Renal cortex interstitium (tissue), 11 donors: Measurements from ENCODE around the gene FAXC. TPM values are rescaled to one million over a fixed set of nuclear protein-coding genes. Genes with fewer than 3 reads are reported as not detected.
"Not testable (repeated sequence)": the region's sequence is repeated elsewhere in the genome, so short reads cannot be mapped to it uniquely, and the experiment has no call there.

Experiments used
- DNase-seq, 11 donors: peaks; one replicate each; pipeline ENCODE4 v3.0.0-alpha.2; 2013; ENCODE audit warnings: low read depth in 9 of 11, low spot score in 4 of 11; ENCODE audit errors: extremely low read depth in 1 of 11
- polyA plus RNA-seq, 3 donors: library from polyadenylated mRNA; unstranded; fragments of 120-200 nt; gene quantifications; one replicate each; pipeline ENCODE4 v1.2.1, GENCODE V29; 2013; ENCODE audit not compliant: insufficient read length in 3 of 3

Gene FAXC
- polyA plus RNA-seq, 3 donors: 4.3 to 5.1 (median 5.1) TPM

- no peak for DNase-seq
Measured at GRCh38 chr6:99347804-99348203, 1.7 kb downstream of the FAXC start.

DNA sequence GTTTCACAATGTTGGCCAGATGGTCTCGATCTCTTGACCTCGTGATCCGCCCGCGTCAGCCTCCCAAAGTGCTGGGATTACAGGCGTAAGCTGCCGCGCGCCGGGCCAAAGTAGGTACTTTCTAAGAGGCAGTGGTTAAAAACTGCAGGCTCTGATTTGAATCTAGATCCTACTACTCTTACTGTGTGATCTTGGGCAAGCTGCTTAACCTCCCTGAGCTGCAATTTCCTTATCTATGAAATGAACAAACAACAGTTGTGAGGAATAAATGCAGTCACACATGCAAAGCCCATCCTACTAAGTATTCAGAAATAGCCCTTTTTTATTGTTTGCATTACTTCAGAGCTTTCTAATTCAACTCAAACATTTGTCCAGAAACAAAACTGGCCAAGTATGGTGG lies 2.9 kb downstream of the FAXC start:
- DNase-seq: no peak

DNA sequence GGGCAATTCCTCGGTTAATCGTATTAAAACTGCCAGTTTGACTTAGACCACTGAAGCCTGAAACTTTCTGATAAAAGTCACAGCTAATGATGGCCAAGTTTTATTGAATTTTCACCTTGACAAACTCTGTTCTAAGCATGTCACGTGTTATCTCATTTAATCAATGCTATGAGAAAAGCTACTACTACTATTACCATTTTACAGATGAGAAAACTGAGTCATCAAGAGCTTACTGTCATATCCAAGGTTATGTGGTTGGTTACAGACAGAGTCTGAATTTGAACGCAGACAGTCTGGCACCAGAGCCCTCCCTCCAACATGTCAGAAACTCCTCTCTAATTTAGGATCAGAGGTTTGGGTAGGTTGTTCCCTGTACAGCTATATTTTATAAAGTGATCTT lies 4.3 kb downstream of the FAXC start:
- no peak for DNase-seq

GRCh38 chr6:99344289-99344688 lies 5.2 kb downstream of the FAXC start:
- DNase-seq: no peak

DNA sequence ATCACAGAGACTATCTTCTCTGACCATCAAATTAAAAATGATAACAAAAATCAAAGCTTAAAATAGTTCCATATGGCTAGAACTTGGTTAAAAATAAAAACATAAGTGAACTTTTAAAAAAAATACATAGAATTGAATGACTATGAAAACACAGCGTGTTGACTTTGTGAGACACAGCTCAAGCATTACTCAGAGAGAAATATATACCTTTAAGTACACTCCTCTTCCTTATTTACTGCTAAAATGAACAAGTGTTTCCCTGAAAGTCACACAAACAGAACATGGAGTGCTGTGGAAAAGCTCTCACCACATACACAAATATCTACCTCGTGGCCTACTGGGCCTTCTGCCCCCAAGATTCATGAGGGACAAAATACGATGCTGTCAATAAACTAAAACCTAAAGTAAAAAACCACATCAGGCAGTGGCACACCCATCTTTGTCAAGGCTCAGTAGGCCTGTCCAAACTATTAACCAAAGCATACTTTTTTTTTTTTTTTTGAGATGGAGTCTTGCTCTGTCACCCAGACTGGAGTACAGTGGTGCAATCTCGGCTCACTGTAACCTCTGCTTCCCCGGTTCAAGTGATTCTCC lies 7.5 kb downstream of the FAXC start:
- no peak for DNase-seq

DNA sequence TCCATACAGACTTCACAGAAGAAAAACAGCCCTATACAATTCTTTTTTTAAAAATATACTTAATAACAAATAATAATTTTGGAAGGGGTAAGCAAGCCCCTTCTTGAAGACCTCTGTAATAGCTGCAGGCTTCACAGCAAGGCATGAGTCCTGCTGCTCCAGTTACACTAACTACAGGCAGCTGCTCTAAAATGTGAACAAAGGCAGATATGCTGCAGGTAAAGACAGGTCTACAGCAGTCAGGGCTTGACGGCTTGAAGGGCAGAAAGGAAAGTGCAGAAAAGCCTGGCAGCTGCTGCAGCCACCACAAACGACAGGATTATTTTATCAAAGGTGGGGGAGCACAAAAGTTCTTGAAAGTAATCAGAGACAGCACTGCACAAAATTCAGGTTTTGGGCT lies 11.3 kb downstream of the FAXC start:
- no peak for DNase-seq

DNA sequence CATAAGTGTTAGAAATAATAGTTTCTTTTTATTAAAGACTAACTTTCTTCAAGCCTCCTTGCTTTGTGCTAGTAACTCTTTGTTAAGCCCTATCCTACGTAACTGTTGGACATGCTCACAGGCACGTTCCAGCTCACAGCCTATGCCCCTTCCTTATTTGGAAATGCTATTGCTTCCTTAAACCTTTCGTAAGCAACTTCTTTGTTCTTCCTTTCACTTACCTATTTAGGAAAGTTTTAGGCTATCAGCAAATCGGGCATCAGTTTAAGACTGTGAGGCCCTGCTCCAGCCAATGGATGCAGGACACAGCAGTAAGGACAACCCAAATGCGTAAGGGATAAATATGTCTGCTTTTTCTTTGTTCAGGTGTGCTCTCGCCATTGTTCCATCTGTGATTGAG lies 14.2 kb downstream of the FAXC start:
- DNase-seq: not testable (repeated sequence)

DNA sequence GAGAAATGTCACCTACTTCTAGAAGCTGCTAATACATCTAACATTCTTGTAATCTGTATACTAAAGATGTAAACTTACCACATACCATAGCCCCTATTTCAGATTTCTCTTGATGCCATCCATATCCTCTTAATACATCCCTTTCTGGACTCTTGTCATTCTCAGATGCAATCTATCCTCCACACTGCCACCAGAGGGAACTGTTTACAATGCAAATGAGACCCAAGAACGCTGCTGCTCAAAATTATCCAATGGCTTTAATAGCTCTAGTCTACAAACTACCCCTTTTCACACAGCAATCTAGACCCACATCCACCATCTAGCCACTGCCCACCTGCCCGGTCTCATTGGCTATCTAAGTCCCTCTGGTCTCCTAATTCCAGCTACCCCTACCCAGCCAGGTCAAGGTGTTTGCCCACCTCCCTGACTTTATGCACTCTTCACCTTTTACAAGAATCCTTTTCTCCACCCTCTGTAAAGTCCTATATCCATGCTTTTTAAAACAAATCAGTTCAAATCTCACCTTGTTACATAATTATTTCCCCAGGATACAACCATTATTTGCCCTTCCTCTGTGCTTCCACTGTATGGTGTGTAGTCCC lies 14.8 kb downstream of the FAXC start:
- peak in 2 of 11 donors; percentile 9 to 14 for DNase-seq

- no peak for DNase-seq
Measured at GRCh38 chr6:99333068-99333467, 16.4 kb downstream of the FAXC start.

DNA sequence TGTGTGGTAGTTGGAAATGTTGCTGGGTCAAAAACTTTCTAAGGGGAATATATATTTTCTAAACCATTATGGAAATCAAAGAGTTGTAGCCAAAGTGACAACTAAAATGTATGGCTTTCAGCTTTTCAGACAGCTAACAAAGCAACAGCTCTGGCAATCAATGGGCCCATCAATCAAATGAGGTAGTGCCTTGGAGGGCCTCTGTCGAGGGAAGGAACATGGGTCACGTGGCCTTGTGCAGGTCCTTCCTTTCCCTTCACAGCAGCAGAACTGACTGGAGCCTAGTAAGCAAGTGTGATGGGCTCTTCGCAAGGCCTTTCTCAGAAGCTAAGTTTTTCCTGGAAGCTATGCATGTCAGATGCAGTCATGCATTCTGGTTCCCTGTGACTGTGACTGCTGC lies 17.9 kb downstream of the FAXC start:
- DNase-seq: no peak

DNA sequence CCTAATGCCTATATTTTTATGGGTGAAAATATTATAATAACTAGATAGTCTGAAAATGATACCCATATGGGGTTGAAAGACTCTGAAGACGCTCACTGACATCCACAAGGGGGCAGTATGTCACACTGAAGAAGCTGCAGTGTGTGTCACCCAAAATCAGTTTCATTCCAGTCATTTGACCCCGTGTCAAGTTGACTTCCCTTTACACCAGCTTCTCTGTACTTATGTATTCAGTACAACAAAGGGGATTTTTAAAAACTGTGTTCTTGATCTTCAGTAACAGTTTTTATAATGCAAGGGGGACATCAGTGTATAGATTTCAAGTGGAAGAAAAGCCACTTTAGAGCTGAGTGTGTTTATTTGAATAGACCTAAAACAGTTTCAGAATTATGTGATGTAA lies 19.3 kb downstream of the FAXC start:
- DNase-seq: peak in 3 of 11 donors; percentile 13 to 27 (median 23)

GRCh38 chr6:99324996-99325395 lies 24.5 kb downstream of the FAXC start:
- no peak for DNase-seq

- no peak for DNase-seq
Measured at GRCh38 chr6:99318566-99318965, 30.9 kb downstream of the FAXC start.

DNA sequence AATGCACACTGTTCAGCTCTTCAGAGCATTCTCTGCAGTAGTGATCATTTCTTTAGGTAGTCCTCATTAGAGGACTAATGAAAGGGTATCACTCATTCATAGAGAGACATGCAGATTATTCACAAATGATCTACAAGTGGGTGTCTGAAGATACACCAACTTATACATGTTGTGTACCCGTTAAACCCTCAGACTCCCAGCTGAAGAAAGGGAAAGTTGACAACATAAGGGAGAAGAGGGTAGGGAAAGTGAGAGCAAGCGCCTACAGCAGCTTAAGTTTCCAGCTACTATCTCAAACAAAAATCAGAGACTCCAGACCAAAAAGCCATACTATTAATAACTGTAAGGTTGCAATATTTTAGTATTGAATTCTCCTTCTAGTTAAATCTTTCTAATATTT lies 37.1 kb downstream of the FAXC start:
- no peak for DNase-seq

GRCh38 chr6:99310553-99310952 lies 38.9 kb downstream of the FAXC start:
- DNase-seq: no peak

- DNase-seq: no peak
Measured at GRCh38 chr6:99309557-99309956, 39.9 kb downstream of the FAXC start.

DNA sequence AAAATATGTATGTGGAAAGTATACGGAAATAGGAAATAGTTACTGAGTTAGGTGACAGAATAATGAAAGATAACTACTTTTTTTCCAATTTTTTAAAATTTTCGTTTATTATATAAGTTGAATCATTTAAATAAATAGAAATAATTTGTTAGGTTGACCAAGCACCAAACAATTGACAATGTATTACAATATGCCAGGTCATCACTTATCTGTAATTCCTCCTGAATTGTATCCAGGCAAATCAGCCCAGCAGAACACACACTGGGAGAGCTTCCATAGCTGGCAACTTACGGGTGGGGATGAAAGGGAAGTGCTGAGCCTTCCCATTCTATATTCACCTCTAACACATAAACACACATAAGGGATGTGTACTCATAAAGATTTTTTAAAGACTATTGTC lies 40.7 kb downstream of the FAXC start:
- no peak for DNase-seq

DNA sequence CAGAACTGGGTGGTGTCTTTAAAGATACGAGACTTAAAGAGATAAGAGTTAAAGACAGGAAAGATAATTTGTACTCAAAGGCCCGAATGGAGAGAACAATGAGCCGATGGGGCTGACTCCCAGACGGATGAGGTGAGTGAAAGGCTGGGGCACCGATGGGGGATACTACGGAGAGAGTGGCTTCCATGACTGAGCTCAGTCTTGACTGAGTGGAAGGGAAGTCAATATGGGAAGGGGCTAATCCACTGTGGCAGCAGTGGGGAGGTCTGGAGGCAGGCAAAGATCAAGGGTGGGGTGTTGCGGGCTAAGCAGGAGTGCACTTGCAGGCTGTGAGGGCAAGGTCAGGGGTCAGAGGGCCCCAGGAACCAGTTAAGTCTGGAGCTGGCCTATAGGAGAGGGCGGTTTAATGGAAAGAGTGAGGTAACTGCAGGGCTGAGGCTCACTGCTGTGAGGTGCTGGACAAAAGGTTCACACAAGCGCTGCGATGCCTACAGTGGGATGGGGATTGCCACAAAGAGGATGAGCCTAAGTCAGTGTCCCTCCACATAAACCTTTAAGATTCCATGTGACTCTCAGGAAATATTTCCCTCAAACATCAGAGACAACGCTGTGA lies 42.1 kb downstream of the FAXC start:
- no peak for DNase-seq

- DNase-seq: peak in 5 of 11 donors; percentile 9 to 33 (median 18)
Measured at GRCh38 chr6:99306341-99306740, 43.1 kb downstream of the FAXC start.

- DNase-seq: no peak
Measured at GRCh38 chr6:99305021-99305554, 44.4 kb downstream of the FAXC start.

DNA sequence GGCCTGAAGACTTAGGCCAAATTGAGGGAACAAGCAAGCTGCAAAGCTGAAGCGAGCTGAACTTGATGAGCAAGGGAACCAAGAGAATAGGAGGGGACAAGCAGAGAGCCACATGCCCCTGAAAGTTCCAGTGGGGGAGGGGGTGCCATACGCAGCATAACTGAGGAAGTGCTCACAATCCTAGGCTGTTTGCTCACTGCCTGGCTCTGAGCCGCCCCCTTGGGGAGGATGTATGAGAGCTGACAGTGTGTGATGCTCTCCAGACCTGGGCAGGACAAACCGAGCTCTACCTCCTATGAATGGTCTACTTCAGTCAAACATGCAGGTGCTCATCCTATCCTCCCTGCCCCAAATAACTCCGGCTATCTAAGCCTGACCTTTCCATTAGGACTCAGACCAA lies 52.1 kb downstream of the FAXC start:
- DNase-seq: no peak
